RKO (cell line): Measurements from ENCODE around the gene MINDY4.

Experiments used
- DNase-seq: peaks from one replicate; pipeline ENCODE4 v3.0.0-alpha.2; 2016; ENCODE audit warnings: low spot score

Gene MINDY4

DNA sequence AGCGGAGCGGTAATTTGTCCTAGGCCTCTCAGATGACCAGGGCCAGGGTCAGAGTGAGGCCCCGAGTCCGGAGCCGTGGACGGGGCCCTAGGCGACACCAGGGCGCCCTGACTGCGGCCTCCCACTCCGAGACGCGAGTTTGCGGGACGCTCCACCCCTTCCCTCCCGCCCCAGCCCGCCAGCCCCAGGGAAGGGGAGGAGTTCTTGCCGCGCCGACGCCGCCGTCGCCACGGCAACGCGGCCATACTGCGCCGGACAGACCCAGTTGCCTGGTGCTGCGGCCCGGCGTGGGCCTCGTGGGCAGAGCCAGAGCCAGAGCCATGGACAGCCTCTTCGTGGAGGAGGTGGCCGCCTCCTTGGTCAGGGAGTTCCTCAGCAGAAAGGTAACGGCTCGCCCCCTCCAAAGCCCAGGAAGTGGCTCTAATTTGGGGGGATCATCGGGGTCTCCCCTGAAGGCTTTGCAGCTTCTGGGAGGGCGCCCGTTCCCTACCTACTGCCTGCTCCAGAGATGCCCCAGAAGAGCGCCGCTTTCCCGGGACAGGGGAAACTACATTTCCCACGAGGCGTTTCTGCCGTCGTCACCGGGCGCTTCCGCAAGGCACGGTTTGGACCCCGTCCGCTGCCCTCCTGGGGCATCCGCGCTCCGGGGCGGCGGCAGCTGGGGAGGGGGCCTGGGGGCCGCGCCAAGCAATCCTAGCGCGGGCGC lies at the start of gene MINDY4:
Gene MINDY4 (plus strand): TSS at position 244 of the 706 bp plus-strand sequence. CDS start 77 bp downstream, at position 321.
- DNase-seq = peak; percentile 71

DNA sequence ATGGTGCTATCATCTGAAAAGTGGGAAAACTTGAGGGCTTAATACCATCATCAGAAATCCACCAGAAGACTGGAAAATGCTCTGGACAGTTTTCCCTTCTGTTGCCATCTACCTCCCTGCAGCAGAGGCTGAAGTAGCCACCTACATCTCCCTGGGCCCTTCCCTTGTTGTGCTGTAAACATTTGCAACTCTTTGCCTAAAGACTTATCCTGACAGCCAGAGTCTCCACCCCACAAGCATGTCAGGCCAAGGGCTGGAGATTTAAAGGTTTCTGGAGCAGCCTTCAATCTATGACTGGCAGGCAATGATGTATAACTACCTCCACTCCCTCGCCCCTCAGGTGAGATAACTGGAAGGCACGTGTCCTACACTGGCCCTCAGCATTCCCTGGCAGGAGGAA lies 49.0 kb upstream of the MINDY4 start:
- no peak for DNase-seq

DNA sequence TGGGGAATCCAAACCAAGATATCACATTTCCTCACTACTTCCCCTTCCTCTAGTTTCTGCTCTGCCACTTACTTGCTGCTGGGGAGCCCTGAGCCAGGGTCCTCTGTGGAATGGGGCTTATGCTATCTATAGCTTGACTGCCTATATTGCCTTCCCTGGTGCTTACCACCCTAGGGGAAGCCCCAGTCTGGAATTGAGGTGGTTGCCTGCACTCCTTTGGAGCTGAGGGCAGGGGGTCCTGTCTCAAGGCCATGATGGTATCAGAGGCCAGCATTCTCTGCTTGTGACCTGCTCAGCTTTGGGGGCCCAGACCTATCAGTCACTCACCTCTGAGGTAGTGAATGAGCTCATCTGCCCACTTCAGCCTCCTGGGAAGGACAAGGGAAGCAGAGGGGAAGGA lies 48.5 kb upstream of the MINDY4 start:
- no peak for DNase-seq

- DNase-seq = no peak
Observed at GRCh38 chr7:30723776-30724175, 47.4 kb upstream of the MINDY4 start.

DNA sequence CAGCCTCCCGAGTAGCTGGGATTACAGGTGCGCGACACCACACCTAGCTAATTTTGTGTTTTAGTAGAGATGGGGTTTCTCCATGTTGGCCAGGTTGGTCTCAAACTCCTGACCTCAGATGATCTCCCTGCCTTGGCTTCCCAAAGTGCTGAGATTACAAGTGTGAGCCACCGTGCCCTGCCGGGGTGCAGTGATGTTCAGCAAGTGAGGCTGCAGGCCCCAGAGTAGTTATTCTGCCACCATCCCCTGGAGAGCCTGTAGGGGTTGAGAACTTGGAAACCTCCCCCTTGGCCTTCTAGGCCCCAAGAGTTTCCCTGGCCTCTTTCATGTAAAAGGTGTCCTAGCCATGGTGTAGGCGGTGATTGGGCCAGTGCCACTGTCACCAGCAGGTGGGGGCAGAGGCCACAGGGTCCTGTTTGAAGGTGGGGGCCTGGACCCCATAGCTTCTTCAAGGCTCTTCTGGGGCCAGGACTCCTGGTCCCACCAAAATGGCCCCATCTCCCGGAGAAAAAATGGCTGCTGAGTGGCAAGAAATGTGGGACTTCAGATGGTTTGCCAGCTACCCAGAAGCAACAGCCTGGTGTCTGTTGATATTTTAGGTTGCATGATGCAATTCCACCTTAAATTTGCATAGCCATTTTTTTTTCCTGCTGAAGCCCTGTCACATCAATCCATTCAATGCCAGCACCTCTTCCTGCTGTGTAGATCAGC lies 44.8 kb upstream of the MINDY4 start:
- no peak for DNase-seq

GRCh38 chr7:30727061-30727945 lies 43.9 kb upstream of the MINDY4 start:
- no peak for DNase-seq

- DNase-seq = no peak
Observed at GRCh38 chr7:30728591-30729100, 42.6 kb upstream of the MINDY4 start.

GRCh38 chr7:30729642-30730041 lies 41.6 kb upstream of the MINDY4 start:
- no peak for DNase-seq

- DNase-seq = no peak
Observed at GRCh38 chr7:30730097-30730496, 41.1 kb upstream of the MINDY4 start.

GRCh38 chr7:30730996-30731395 lies 40.2 kb upstream of the MINDY4 start:
- no peak for DNase-seq

DNA sequence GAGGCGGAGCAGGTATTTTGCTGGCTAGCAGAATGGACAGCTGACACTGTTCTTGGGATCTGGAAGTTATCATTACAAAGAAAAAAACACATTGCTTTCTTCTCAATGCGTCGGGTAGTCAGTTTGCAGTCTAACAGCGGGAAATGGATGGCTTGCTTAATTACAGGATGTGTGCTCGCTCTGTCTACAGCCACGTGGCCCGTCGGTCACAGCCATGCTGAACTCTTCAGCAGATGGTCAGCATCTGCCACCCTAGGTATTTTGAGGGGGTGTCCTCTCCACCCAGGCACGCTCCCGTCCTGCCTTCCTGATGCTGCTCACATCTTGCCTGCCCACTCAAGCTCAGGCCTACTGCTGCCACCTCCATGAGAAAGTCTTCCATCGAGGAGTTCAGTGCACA lies 39.6 kb upstream of the MINDY4 start:
- no peak for DNase-seq

GRCh38 chr7:30732606-30733005 lies 38.6 kb upstream of the MINDY4 start:
- DNase-seq = no peak

DNA sequence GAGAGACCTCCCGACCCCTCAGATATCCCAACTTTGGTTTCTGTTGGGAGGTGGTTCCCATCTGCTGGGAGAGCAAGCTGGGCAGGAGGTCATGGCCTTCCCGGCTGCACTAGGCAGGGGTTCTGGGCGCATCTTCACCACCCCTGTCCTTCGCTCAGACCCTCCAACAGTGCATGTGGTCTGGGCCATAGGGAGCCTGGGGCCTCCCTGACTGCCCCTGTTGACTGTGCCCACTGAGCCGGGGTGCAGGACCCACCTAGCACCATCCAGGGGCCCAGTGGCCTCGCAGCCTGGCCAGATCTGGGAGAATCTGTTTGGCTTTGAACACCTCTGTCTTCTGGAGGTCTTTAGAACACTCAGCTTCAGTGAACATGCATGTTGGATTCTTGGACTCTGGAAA lies 38.0 kb upstream of the MINDY4 start:
- DNase-seq = no peak

- no peak for DNase-seq
Observed at GRCh38 chr7:30733691-30734090, 37.5 kb upstream of the MINDY4 start.

GRCh38 chr7:30734497-30734896 lies 36.7 kb upstream of the MINDY4 start:
- no peak for DNase-seq

GRCh38 chr7:30735631-30736030 lies 35.6 kb upstream of the MINDY4 start:
- DNase-seq = no peak

DNA sequence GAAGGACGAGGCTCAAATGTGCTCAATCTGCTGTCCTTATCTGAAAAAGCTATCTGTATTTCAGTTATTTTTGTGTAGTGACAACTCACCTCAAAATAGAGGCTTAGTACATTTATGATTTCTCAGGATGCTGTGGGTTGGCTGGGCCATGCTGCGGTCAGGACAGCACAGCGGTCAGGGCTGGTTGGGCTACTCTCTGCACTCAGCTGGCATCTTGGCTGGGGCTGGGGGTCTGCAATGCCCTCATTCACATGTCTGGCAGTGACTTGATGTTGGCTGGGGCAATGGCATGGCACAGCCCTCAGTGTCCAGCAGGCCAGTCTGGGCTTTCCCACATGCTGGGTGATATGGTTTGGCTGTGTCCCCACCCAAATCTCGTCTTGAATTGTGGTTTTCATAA lies 34.9 kb upstream of the MINDY4 start:
- no peak for DNase-seq

GRCh38 chr7:30738026-30738915 lies 32.9 kb upstream of the MINDY4 start:
- no peak for DNase-seq

DNA sequence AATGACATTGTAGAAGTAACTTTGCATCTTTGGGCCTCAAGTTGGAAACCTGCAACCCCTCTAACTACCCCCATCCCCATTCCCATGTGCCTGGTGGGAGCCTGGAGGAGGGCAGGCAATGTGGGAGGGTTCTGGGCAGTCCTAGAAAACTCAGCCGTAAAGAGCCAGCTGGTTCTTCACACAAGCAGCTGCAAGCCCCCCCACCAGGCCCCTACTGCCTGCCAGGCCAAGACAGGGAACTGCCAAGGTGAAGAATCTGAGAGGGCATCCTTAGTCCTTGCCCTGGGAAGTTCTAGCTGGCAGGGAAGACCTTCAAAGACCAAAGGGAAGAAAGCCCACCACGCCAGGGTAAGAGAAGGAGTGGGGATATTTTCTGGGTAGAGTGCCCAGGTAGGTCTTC lies 31.5 kb upstream of the MINDY4 start:
- no peak for DNase-seq

- DNase-seq = peak; percentile 48
Observed at GRCh38 chr7:30740417-30741181, 30.6 kb upstream of the MINDY4 start.

GRCh38 chr7:30741289-30741688 lies 29.9 kb upstream of the MINDY4 start:
- no peak for DNase-seq
